COLO668 (cell line): ENCODE results near the gene POU6F1.

Source experiments
- DNase-seq: peaks from one replicate; lab custom pipeline; 2025; ENCODE audit not compliant: unreplicated experiment; lab: John Stamatoyannopoulos, UW

The POU6F1 gene

GRCh38 chr12:51198568-51199365, 19.1 kb downstream of the POU6F1 start:
- DNase-seq: no peak

GRCh38 chr12:51197736-51198567, 19.9 kb downstream of the POU6F1 start:
- no peak for DNase-seq

- no peak for DNase-seq
Measured at GRCh38 chr12:51196547-51196946, 21.3 kb downstream of the POU6F1 start.

GRCh38 chr12:51195841-51196240, 22.0 kb downstream of the POU6F1 start:
- DNase-seq: no peak

GRCh38 chr12:51192284-51192671, 25.6 kb downstream of the POU6F1 start:
- no peak for DNase-seq

GRCh38 chr12:51191516-51192283, 26.2 kb downstream of the POU6F1 start:
- no peak for DNase-seq

GRCh38 chr12:51190820-51191219, 27.0 kb downstream of the POU6F1 start:
- no peak for DNase-seq

- no peak for DNase-seq
Measured at GRCh38 chr12:51189790-51190355, 28.0 kb downstream of the POU6F1 start.

- no peak for DNase-seq
Measured at GRCh38 chr12:51188359-51189051, 29.4 kb downstream of the POU6F1 start.

GRCh38 chr12:51187370-51187987, 30.4 kb downstream of the POU6F1 start:
- no peak for DNase-seq

- DNase-seq: no peak
Measured at GRCh38 chr12:51186465-51187085, 31.3 kb downstream of the POU6F1 start.

GRCh38 chr12:51185171-51185717, 32.6 kb downstream of the POU6F1 start:
- DNase-seq: no peak

- DNase-seq: peak; percentile 75
Measured at GRCh38 chr12:51183816-51184215, 34.0 kb downstream of the POU6F1 start.

- DNase-seq: no peak
Measured at GRCh38 chr12:51183349-51183748, 34.5 kb downstream of the POU6F1 start.

GRCh38 chr12:51181558-51181957, 36.3 kb downstream of the POU6F1 start:
- DNase-seq: no peak

GRCh38 chr12:51177897-51178296, 40.0 kb downstream of the POU6F1 start:
- no peak for DNase-seq

GRCh38 chr12:51174501-51174900, 43.4 kb downstream of the POU6F1 start:
- DNase-seq: no peak

- DNase-seq: peak; percentile 92
Measured at GRCh38 chr12:51172515-51173431, 45.1 kb downstream of the POU6F1 start, which contains the start of gene TFCP2. TSS of gene TFCP2 (minus strand) at chr12:51173135. CDS start at chr12:51172422, 713 bp downstream.
